ENCODE data around the gene STIMATE. TPM values are rescaled to one million over a fixed set of nuclear protein-coding genes. Genes with fewer than 3 reads are reported as not detected.

Gene STIMATE
- total and polyA plus RNA-seq, 9 of the 15 experiments (the other 6 are each of a cell fraction or from before 2014, with no cell fraction given) = 0.14 to 7.7 (median 4.9) TPM

DNA sequence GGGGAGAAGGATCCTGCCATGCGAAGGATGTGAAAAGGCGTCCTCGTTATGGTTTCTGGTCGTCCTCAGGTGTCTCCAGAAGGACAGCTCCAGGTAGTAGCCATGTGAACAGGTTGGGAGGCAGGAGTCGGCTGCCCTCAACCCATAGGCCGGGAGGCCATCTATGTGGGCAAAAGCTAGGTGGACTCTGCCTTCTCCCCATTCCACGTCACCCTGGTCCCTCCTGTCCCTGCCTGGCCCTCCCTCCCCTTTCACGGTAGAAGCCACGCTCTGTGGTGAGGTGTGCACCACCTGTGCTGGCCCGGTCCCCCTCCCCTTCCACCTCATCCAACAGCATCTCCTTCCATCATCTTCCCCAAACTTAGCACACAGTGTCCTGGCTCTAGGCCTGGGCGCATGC is 86.4 kb downstream of the STIMATE start:
- no peak for ATAC-seq
- H3K79me2 ChIP-seq (ENCODE audit: control insufficient read depth, insufficient read depth, low read length) = no peaks in the 10 kb centered on the region
- no TSS peak for BruUV-seq (replicated peaks)
- TF ChIP-seq, protein P1, sequence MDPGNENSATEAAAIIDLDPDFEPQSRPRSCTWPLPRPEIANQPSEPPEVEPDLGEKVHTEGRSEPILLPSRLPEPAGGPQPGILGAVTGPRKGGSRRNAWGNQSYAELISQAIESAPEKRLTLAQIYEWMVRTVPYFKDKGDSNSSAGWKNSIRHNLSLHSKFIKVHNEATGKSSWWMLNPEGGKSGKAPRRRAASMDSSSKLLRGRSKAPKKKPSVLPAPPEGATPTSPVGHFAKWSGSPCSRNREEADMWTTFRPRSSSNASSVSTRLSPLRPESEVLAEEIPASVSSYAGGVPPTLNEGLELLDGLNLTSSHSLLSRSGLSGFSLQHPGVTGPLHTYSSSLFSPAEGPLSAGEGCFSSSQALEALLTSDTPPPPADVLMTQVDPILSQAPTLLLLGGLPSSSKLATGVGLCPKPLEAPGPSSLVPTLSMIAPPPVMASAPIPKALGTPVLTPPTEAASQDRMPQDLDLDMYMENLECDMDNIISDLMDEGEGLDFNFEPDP (CRISPR knock-in tag; IDR thresholded peaks at IDR 0.05) = no peak
- no peak overlapping the region for H2AFZ ChIP-seq (ENCODE audit: low read depth, low read length)
- H3K4me2 ChIP-seq (ENCODE audit: insufficient read depth, low read length) = no peak overlapping the region
- in situ Hi-C loops (cut with MboI) = no loop called here
- FAIRE-seq = no peak
- ChIA-PET POLR2A (interaction anchor here (0.6 kb wide), 1 partner anchor 15 kb away, joined by 3 read pairs; no protein-coding TSS in a partner anchor), CTCF (ENCODE audit: low intra/inter-chr PET ratio) (no interaction called here)
- no peaks in the 10 kb centered on the region for H3K36me3 ChIP-seq (ENCODE audit: control insufficient read depth, insufficient read depth, low read length)
- intact Hi-C loops (cut with micrococcal nuclease) = no loop called here
- H3K4me1 ChIP-seq (replicated peaks in 1 of 2; ENCODE audit: control insufficient read depth in 2 of 2, insufficient read depth in 2 of 2, low read length in 2 of 2) = no peaks in the 10 kb centered on the region
- WGBS (ENCODE audit: insufficient coverage, low coverage, missing lambda C conversion rate) = 0% methylated on average over 9 of the region's 11 CpGs
- peaks cover 0 to 32% of the 10 kb centered on the region in 2 experiments; a peak in 3 of 5 replicates for H3K27me3 ChIP-seq (ENCODE audit: control insufficient read depth in 2 of 2, insufficient read depth in 2 of 2, low read length in 2 of 2)
- H3K4me3 ChIP-seq = no peak overlapping the region
- no peaks in the 10 kb centered on the region for H3K9me3 ChIP-seq (replicated peaks; ENCODE audit: control insufficient read depth, insufficient read depth, low read depth, low read length)
- H3K9me1 ChIP-seq (ENCODE audit: control insufficient read depth, insufficient read depth, low read length) = no peaks in the 10 kb centered on the region
- H3K9ac ChIP-seq (ENCODE audit: insufficient read depth in 1 of 2, low read depth in 2 of 2, low read length in 2 of 2) = no peak overlapping the region
- no peaks in the 10 kb centered on the region for H4K20me1 ChIP-seq (replicated peaks; ENCODE audit: control insufficient read depth, insufficient read depth, low read length)
- H3K27ac ChIP-seq (ENCODE audit: extremely low read depth, low read depth, low read length) = no peak overlapping the region
- DNase-seq (ENCODE audit: extremely low read depth in 1 of 4, low spot score in 3 of 4) = no peak

DNA sequence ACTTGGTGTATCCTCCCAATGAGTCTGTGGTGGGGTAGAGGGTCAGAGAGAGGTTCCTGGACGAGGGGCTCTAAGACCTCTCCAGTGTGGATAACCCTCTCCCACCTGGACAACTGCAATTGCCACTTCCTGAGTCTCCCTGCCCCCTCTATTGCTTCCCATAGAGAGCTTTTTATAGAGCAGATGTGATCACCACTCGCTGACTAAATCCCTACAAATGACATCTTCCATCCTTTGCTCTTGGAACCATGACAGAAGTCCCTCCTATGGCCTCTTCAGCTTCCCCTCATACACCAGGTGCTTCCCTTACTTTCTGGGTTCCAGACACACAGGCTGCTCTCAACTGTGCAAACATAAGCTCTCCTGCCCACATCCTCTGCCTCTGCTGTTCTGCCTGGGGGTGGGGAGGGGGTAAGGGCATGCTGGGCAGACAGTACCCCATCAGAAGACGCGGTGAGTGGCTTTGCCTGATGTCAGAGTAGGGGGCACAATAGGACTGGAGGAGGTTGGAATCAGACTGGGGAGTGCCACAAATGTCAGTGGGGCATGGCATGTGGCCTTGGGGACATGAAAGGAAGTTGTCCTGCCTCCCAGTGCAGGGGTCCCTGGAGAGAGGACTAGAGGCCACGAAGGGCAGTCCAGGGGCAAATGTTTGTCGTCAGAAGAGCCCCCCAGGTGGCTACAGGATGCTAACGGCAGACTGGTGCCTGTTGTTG is 87.5 kb downstream of the STIMATE start:
- in situ Hi-C loops (cut with MboI) = no loop called here
- CTCF ChIA-PET (ENCODE audit: low intra/inter-chr PET ratio) = no interaction called here
- TF ChIP-seq, protein P2, sequence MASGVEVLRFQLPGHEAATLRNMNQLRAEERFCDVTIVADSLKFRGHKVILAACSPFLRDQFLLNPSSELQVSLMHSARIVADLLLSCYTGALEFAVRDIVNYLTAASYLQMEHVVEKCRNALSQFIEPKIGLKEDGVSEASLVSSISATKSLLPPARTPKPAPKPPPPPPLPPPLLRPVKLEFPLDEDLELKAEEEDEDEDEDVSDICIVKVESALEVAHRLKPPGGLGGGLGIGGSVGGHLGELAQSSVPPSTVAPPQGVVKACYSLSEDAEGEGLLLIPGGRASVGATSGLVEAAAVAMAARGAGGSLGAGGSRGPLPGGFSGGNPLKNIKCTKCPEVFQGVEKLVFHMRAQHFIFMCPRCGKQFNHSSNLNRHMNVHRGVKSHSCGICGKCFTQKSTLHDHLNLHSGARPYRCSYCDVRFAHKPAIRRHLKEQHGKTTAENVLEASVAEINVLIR (CRISPR knock-in tag; IDR thresholded peaks at IDR 0.05) = no peak
- TF ChIP-seq, protein P3, sequence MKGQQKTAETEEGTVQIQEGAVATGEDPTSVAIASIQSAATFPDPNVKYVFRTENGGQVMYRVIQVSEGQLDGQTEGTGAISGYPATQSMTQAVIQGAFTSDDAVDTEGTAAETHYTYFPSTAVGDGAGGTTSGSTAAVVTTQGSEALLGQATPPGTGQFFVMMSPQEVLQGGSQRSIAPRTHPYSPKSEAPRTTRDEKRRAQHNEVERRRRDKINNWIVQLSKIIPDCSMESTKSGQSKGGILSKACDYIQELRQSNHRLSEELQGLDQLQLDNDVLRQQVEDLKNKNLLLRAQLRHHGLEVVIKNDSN (CRISPR knock-in tag; IDR thresholded peaks at IDR 0.05) = no peak
- TF ChIP-seq MCM7 (IDR thresholded peaks at IDR 0.05) (no peak), KHSRP (IDR thresholded peaks at IDR 0.05) (no peak)
- TF ChIP-seq, protein P4, sequence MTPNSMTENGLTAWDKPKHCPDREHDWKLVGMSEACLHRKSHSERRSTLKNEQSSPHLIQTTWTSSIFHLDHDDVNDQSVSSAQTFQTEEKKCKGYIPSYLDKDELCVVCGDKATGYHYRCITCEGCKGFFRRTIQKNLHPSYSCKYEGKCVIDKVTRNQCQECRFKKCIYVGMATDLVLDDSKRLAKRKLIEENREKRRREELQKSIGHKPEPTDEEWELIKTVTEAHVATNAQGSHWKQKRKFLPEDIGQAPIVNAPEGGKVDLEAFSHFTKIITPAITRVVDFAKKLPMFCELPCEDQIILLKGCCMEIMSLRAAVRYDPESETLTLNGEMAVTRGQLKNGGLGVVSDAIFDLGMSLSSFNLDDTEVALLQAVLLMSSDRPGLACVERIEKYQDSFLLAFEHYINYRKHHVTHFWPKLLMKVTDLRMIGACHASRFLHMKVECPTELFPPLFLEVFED (CRISPR knock-in tag; conservative IDR thresholded peaks at IDR 0.05) = no peak
- TF ChIP-seq, protein P5, sequence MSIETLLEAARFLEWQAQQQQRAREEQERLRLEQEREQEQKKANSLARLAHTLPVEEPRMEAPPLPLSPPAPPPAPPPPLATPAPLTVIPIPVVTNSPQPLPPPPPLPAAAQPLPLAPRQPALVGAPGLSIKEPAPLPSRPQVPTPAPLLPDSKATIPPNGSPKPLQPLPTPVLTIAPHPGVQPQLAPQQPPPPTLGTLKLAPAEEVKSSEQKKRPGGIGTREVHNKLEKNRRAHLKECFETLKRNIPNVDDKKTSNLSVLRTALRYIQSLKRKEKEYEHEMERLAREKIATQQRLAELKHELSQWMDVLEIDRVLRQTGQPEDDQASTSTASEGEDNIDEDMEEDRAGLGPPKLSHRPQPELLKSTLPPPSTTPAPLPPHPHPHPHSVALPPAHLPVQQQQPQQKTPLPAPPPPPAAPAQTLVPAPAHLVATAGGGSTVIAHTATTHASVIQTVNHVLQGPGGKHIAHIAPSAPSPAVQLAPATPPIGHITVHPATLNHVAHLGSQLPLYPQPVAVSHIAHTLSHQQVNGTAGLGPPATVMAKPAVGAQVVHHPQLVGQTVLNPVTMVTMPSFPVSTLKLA (conservative IDR thresholded peaks at IDR 0.05) = no peak

More for the DNA sequence above, 87.5 kb downstream of the STIMATE start:
- no peak overlapping the region for H3K4me2 ChIP-seq (ENCODE audit: insufficient read depth, low read length)
- H3K36me3 ChIP-seq (ENCODE audit: control insufficient read depth, insufficient read depth, low read length) = no peaks in the 10 kb centered on the region
- WGBS (ENCODE audit: insufficient coverage, low coverage, missing lambda C conversion rate) = 0% methylated on average over 7 of the region's 7 CpGs
- H4K20me1 ChIP-seq (replicated peaks; ENCODE audit: control insufficient read depth, insufficient read depth, low read length) = no peaks in the 10 kb centered on the region
- ATAC-seq (no peak), DNase-seq (ENCODE audit: extremely low read depth in 1 of 4, low spot score in 3 of 4) (no peak), FAIRE-seq (no peak)
- no peak overlapping the region for H3K9ac ChIP-seq (ENCODE audit: insufficient read depth in 1 of 2, low read depth in 2 of 2, low read length in 2 of 2)
- no peaks in the 10 kb centered on the region for H3K9me3 ChIP-seq (replicated peaks; ENCODE audit: control insufficient read depth, insufficient read depth, low read depth, low read length)
- no peaks in the 10 kb centered on the region for H3K9me1 ChIP-seq (ENCODE audit: control insufficient read depth, insufficient read depth, low read length)
- H3K27me3 ChIP-seq (ENCODE audit: control insufficient read depth in 2 of 2, insufficient read depth in 2 of 2, low read length in 2 of 2) = peaks cover 0 to 30% of the 10 kb centered on the region in 2 experiments; a peak in 3 of 5 replicates
- no peaks in the 10 kb centered on the region for H3K4me1 ChIP-seq (replicated peaks in 1 of 2; ENCODE audit: control insufficient read depth in 2 of 2, insufficient read depth in 2 of 2, low read length in 2 of 2)
- H3K27ac ChIP-seq (ENCODE audit: extremely low read depth, low read depth, low read length) = no peak overlapping the region
- no TSS peak for BruUV-seq (replicated peaks)
- POLR2A ChIA-PET = no interaction called here
- H3K79me2 ChIP-seq (ENCODE audit: control insufficient read depth, insufficient read depth, low read length) = no peaks in the 10 kb centered on the region
- H2AFZ ChIP-seq (ENCODE audit: low read depth, low read length) = no peak overlapping the region
- intact Hi-C loops (cut with micrococcal nuclease) = no loop called here
- H3K4me3 ChIP-seq = no peak overlapping the region

Measured in K562 (cell line).